ENCODE data around the gene CTXN1.
A peak's percentile ranks its signal among the peaks of the same experiment; 100 is the strongest.

The CTXN1 gene

DNA sequence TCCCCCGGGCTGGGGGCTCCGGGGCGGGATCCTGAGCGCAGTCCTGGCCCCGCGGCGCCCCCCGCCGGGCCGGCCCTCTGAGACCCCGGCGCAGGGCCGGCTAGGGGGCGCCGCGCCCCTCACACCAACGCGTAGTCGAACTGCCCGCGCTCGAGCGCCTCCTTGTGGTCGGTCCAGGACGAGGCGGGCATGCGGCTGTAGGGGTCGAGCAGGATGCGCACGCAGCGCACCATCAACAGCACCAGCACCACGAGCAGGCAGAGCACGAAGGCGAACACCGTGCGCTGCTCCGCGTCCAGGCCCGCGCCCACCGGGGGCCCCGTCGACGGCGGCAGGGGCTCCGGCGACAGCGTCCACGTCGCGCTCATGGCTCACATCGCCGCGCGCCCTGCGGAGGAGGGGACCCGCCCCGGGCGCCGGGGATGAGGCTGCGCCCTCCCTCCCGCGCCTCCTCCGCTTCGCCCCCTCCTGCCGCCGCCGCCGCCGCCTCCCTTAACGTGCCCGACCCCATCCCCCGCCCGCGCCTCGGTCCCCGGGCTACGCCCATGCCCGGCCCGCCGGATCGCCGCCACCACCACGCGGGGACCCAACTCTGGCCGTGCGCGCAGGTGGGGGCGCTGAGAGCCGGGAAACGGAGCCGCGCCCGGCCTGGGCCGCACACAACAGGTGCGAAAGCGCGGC lies 624 bp downstream of the CTXN1 start (continued):
- TF ChIP-seq, protein P1, sequence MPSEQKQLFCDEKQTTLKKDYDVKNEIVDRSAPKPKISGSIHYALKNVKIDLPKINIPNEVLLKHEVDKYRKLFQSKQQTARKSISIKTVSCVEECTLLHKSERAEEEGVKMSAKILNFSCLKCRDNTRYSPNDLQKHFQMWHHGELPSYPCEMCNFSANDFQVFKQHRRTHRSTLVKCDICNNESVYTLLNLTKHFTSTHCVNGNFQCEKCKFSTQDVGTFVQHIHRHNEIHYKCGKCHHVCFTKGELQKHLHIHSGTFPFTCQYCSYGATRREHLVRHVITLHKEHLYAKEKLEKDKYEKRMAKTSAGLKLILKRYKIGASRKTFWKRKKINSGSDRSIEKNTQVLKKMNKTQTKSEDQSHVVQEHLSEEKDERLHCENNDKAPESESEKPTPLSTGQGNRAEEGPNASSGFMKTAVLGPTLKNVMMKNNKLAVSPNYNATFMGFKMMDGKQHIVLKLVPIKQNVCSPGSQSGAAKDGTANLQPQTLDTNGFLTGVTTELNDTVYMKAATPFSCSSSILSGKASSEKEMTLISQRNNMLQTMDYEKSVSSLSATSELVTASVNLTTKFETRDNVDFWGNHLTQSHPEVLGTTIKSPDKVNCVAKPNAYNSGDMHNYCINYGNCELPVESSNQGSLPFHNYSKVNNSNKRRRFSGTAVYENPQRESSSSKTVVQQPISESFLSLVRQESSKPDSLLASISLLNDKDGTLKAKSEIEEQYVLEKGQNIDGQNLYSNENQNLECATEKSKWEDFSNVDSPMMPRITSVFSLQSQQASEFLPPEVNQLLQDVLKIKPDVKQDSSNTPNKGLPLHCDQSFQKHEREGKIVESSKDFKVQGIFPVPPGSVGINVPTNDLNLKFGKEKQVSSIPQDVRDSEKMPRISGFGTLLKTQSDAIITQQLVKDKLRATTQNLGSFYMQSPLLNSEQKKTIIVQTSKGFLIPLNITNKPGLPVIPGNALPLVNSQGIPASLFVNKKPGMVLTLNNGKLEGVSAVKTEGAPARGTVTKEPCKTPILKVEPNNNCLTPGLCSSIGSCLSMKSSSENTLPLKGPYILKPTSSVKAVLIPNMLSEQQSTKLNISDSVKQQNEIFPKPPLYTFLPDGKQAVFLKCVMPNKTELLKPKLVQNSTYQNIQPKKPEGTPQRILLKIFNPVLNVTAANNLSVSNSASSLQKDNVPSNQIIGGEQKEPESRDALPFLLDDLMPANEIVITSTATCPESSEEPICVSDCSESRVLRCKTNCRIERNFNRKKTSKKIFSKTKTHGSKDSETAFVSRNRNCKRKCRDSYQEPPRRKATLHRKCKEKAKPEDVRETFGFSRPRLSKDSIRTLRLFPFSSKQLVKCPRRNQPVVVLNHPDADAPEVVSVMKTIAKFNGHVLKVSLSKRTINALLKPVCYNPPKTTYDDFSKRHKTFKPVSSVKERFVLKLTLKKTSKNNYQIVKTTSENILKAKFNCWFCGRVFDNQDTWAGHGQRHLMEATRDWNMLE (tag by site-specific recombination; conservative IDR thresholded peaks at IDR 0.05; ENCODE audit: low read depth), result no peak
- TF ChIP-seq KLF8 (tag by site-specific recombination; IDR thresholded peaks at IDR 0.05) (peak; percentile 68; the same call in 1 of the 2 replicates), MYNN (tag by site-specific recombination; IDR thresholded peaks at IDR 0.05; ENCODE audit: borderline replicate concordance) (no peak), ZFP37 (tag by site-specific recombination; IDR thresholded peaks at IDR 0.05) (no peak), KLF10 (tag by site-specific recombination; IDR thresholded peaks at IDR 0.05) (peak; percentile 78), SP2 (tag by site-specific recombination; IDR thresholded peaks at IDR 0.05) (no peak), ZNF292 (tag by site-specific recombination; IDR thresholded peaks at IDR 0.05; ENCODE audit: borderline replicate concordance, low read depth) (no peak), ZNF426 (tag by site-specific recombination; IDR thresholded peaks at IDR 0.05) (no peak), ZNF140 (tag by site-specific recombination; IDR thresholded peaks at IDR 0.05) (no peak), ZNF157 (tag by site-specific recombination; IDR thresholded peaks at IDR 0.05) (no peak), ZNF350 (tag by site-specific recombination; IDR thresholded peaks at IDR 0.05) (no peak), ZBTB17 (tag by site-specific recombination; IDR thresholded peaks at IDR 0.05) (peak; percentile 48; the same call in 1 of the 2 replicates), ZNF121 (tag by site-specific recombination; IDR thresholded peaks at IDR 0.05) (no peak), ZNF23 (tag by site-specific recombination; IDR thresholded peaks at IDR 0.05; ENCODE audit: borderline replicate concordance) (no peak), SCRT2 (tag by site-specific recombination; IDR thresholded peaks at IDR 0.05) (no peak), ZNF768 (tag by site-specific recombination; IDR thresholded peaks at IDR 0.05) (no peak), ZNF366 (tag by site-specific recombination; conservative IDR thresholded peaks at IDR 0.05) (no peak), ZNF544 (tag by site-specific recombination; IDR thresholded peaks at IDR 0.05) (no peak), MEIS1 (CRISPR knock-in tag; IDR thresholded peaks at IDR 0.05; ENCODE audit: borderline replicate concordance) (no peak)
- TF ChIP-seq, protein P2, sequence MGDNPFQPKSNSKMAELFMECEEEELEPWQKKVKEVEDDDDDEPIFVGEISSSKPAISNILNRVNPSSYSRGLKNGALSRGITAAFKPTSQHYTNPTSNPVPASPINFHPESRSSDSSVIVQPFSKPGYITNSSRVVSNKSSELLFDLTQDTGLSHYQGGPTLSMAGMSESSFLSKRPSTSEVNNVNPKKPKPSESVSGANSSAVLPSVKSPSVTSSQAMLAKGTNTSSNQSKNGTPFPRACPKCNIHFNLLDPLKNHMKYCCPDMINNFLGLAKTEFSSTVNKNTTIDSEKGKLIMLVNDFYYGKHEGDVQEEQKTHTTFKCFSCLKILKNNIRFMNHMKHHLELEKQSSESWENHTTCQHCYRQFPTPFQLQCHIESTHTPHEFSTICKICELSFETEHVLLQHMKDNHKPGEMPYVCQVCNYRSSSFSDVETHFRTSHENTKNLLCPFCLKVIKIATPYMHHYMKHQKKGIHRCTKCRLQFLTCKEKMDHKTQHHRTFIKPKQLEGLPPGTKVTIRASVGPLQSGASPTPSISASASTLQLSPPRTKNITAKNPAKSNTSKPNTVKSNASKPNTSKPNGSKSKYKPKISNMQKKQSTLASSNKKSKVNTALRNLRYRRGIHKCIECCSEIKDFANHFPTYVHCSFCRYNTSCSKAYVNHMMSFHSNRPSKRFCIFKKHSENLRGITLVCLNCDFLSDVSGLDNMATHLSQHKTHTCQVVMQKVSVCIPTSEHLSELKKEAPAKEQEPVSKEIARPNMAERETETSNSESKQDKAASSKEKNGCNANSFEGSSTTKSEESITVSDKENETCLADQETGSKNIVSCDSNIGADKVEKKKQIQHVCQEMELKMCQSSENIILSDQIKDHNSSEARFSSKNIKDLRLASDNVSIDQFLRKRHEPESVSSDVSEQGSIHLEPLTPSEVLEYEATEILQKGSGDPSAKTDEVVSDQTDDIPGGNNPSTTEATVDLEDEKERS (tag by site-specific recombination; IDR thresholded peaks at IDR 0.05), result no peak
- TF ChIP-seq, protein P3, sequence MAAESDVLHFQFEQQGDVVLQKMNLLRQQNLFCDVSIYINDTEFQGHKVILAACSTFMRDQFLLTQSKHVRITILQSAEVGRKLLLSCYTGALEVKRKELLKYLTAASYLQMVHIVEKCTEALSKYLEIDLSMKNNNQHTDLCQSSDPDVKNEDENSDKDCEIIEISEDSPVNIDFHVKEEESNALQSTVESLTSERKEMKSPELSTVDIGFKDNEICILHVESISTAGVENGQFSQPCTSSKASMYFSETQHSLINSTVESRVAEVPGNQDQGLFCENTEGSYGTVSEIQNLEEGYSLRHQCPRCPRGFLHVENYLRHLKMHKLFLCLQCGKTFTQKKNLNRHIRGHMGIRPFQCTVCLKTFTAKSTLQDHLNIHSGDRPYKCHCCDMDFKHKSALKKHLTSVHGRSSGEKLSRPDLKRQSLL (tag by site-specific recombination; IDR thresholded peaks at IDR 0.05), result no peak
- TF ChIP-seq, protein P4, sequence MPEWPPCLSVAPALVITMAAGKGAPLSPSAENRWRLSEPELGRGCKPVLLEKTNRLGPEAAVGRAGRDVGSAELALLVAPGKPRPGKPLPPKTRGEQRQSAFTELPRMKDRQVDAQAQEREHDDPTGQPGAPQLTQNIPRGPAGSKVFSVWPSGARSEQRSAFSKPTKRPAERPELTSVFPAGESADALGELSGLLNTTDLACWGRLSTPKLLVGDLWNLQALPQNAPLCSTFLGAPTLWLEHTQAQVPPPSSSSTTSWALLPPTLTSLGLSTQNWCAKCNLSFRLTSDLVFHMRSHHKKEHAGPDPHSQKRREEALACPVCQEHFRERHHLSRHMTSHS (tag by site-specific recombination; IDR thresholded peaks at IDR 0.05), result no peak
- TF ChIP-seq, protein P5, sequence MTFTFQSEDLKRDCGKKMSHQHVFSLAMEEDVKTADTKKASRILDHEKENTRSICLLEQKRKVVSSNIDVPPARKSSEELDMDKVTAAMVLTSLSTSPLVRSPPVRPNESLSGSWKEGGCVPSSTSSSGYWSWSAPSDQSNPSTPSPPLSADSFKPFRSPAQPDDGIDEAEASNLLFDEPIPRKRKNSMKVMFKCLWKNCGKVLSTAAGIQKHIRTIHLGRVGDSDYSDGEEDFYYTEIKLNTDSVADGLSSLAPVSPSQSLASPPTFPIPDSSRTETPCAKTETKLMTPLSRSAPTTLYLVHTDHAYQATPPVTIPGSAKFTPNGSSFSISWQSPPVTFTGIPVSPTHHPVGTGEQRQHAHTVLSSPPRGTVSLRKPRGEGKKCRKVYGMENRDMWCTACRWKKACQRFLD (tag by site-specific recombination; IDR thresholded peaks at IDR 0.05), result no peak
- TF ChIP-seq, protein P6, sequence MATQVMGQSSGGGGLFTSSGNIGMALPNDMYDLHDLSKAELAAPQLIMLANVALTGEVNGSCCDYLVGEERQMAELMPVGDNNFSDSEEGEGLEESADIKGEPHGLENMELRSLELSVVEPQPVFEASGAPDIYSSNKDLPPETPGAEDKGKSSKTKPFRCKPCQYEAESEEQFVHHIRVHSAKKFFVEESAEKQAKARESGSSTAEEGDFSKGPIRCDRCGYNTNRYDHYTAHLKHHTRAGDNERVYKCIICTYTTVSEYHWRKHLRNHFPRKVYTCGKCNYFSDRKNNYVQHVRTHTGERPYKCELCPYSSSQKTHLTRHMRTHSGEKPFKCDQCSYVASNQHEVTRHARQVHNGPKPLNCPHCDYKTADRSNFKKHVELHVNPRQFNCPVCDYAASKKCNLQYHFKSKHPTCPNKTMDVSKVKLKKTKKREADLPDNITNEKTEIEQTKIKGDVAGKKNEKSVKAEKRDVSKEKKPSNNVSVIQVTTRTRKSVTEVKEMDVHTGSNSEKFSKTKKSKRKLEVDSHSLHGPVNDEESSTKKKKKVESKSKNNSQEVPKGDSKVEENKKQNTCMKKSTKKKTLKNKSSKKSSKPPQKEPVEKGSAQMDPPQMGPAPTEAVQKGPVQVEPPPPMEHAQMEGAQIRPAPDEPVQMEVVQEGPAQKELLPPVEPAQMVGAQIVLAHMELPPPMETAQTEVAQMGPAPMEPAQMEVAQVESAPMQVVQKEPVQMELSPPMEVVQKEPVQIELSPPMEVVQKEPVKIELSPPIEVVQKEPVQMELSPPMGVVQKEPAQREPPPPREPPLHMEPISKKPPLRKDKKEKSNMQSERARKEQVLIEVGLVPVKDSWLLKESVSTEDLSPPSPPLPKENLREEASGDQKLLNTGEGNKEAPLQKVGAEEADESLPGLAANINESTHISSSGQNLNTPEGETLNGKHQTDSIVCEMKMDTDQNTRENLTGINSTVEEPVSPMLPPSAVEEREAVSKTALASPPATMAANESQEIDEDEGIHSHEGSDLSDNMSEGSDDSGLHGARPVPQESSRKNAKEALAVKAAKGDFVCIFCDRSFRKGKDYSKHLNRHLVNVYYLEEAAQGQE (tag by site-specific recombination; IDR thresholded peaks at IDR 0.05), result no peak
